ENCODE results near the gene MBD3L2. TPM values are rescaled to one million over a fixed set of nuclear protein-coding genes. Genes with fewer than 3 reads are reported as not detected.
A peak's percentile ranks its signal among the peaks of the same experiment; 100 is the strongest.

Gene MBD3L2
- total RNA-seq, 1 donor from 2014 or later: not detected

GRCh38 chr19:7069042-7069903 is 20.2 kb downstream of the MBD3L2 start, which contains the start of gene ZNF557:
TSS of gene ZNF557 (plus strand) at chr19:7069703. CDS start at chr19:7075075, 5,372 bp downstream.
- Mint-ChIP-seq H3K27ac (ENCODE audit: unreplicated experiment) (peak within 1 kb of the TSS; percentile 80), H3K27me3 (ENCODE audit: unreplicated experiment) (no peaks in the 10 kb centered on the region), H3K9me3 (ENCODE audit: unreplicated experiment) (peaks cover 8% of the 10 kb centered on the region), H3K4me1 (ENCODE audit: unreplicated experiment) (peaks cover 4% of the 10 kb centered on the region), H3K36me3 (ENCODE audit: low read depth, unreplicated experiment) (peaks cover 24% of the 10 kb centered on the region), H3K4me3 (ENCODE audit: unreplicated experiment) (peak within 1 kb of the TSS; percentile 96)
- no peak for TF ChIP-seq CTCF (IDR thresholded peaks at IDR 0.05; ENCODE audit: unreplicated experiment)
- peak; percentile 94 for DNase-seq (ENCODE audit: low spot score)

DNA sequence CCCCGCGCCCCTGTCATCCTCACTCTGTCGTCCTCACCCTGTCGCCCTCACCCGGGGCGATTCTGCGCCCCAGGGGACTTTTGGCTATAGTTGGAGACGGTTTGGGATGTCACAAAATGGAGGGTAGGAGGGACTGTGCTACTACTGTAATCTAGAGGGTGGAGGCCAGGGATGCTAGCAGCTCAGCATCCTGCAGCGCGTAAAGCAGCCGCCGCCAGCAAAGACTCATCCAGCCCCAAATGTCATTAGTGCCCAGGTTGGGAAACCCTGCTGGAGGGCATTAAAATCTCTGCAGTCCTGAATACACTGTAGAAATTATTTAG is 20.7 kb downstream of the MBD3L2 start:
- peaks cover 8% of the 10 kb centered on the region for H3K9me3 Mint-ChIP-seq (ENCODE audit: unreplicated experiment)
- H3K27ac Mint-ChIP-seq (ENCODE audit: unreplicated experiment): peak overlapping the region; percentile 36

DNA sequence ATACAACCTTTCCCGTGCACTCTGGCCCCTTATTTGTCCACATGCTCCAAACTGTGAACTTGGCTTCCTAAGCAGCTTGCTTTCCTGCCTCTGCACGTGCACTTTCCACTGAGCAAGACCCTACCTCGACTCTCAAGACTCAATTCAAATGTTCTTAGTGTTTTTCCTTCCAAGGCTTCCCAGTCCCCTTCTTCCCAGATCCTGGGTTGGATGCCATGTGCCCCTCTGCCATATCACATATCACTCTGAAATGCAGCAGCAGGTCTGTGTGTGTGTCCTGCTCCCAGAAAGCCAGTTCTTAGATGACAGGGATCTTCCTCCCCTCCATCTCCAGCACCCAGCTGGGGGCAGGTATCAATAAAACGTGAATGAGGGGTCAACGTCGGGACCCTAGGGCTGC is 23.4 kb downstream of the MBD3L2 start:
- no peak for DNase-seq (ENCODE audit: low spot score)
- Mint-ChIP-seq H3K36me3 (ENCODE audit: low read depth, unreplicated experiment) (peaks cover 48% of the 10 kb centered on the region), H3K4me1 (ENCODE audit: unreplicated experiment) (peaks cover 4% of the 10 kb centered on the region), H3K27me3 (ENCODE audit: unreplicated experiment) (no peaks in the 10 kb centered on the region), H3K9me3 (ENCODE audit: unreplicated experiment) (peaks cover 11% of the 10 kb centered on the region), H3K4me3 (ENCODE audit: unreplicated experiment) (peak overlapping the region; percentile 85), H3K27ac (ENCODE audit: unreplicated experiment) (no peak overlapping the region)
- TF ChIP-seq CTCF (IDR thresholded peaks at IDR 0.05; ENCODE audit: unreplicated experiment): no peak

More for the DNA sequence above, 20.7 kb downstream of the MBD3L2 start:
- peaks cover 28% of the 10 kb centered on the region for H3K36me3 Mint-ChIP-seq (ENCODE audit: low read depth, unreplicated experiment)
- peaks cover 4% of the 10 kb centered on the region for H3K4me1 Mint-ChIP-seq (ENCODE audit: unreplicated experiment)
- DNase-seq (ENCODE audit: low spot score): no peak
- peak overlapping the region; percentile 96 for H3K4me3 Mint-ChIP-seq (ENCODE audit: unreplicated experiment)
- no peaks in the 10 kb centered on the region for H3K27me3 Mint-ChIP-seq (ENCODE audit: unreplicated experiment)
- TF ChIP-seq CTCF (IDR thresholded peaks at IDR 0.05; ENCODE audit: unreplicated experiment): no peak

DNA sequence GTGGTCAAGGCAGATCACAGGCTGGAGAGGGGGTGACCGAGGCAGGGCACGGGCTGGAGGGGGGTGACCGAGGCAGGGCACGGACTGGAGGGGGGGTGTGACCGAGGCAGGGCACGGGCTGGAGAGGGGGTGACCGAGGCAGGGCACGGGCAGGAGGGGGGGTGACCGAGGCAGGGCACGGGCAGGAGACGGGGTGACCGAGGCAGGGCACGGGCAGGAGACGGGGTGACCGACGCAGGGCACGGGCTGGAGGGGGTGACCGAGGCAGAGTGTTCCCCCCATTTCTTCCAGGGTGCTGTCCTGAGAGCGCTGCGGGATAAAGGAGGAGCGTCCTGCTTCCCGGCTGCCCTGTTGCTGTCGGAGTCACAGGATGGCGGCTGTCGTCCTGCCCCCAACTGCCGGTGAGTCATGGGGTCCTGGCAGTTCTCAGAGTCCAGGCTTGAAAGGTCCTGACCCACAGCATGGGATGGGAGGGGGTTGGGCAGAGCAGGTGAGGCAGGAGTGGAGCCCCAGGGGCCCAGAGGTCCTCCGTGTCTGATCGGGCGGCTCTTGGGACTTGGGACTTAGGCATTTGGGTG is 25.7 kb downstream of the MBD3L2 start:
- Mint-ChIP-seq H3K4me3 (ENCODE audit: unreplicated experiment) (peak overlapping the region; percentile 81), H3K36me3 (ENCODE audit: low read depth, unreplicated experiment) (peaks cover 70% of the 10 kb centered on the region), H3K27me3 (ENCODE audit: unreplicated experiment) (no peaks in the 10 kb centered on the region), H3K27ac (ENCODE audit: unreplicated experiment) (no peak overlapping the region), H3K9me3 (ENCODE audit: unreplicated experiment) (peaks cover 28% of the 10 kb centered on the region), H3K4me1 (ENCODE audit: unreplicated experiment) (no peaks in the 10 kb centered on the region)
- TF ChIP-seq CTCF (IDR thresholded peaks at IDR 0.05; ENCODE audit: unreplicated experiment): no peak
- DNase-seq (ENCODE audit: low spot score): no peak

GRCh38 chr19:7076151-7076550 is 27.0 kb downstream of the MBD3L2 start:
- Mint-ChIP-seq H3K27ac (ENCODE audit: unreplicated experiment) (no peak overlapping the region), H3K9me3 (ENCODE audit: unreplicated experiment) (peaks cover 42% of the 10 kb centered on the region), H3K27me3 (ENCODE audit: unreplicated experiment) (no peaks in the 10 kb centered on the region), H3K4me3 (ENCODE audit: unreplicated experiment) (peak overlapping the region; percentile 82), H3K4me1 (ENCODE audit: unreplicated experiment) (no peaks in the 10 kb centered on the region), H3K36me3 (ENCODE audit: low read depth, unreplicated experiment) (peaks cover 82% of the 10 kb centered on the region)
- DNase-seq (ENCODE audit: low spot score): no peak
- TF ChIP-seq CTCF (IDR thresholded peaks at IDR 0.05; ENCODE audit: unreplicated experiment): no peak

All from endothelial cell (in vitro differentiated cells).